ENCODE measurements around the gene GTPBP8. TPM values are rescaled to one million over a fixed set of nuclear protein-coding genes. Genes with fewer than 3 reads are reported as not detected.

GTPBP8 gene
- total and polyA plus RNA-seq, 2 of the 8 experiments (the other 6 are each of a cell fraction or from before 2014, with no cell fraction given), result 25.8 to 27.6 TPM

DNA sequence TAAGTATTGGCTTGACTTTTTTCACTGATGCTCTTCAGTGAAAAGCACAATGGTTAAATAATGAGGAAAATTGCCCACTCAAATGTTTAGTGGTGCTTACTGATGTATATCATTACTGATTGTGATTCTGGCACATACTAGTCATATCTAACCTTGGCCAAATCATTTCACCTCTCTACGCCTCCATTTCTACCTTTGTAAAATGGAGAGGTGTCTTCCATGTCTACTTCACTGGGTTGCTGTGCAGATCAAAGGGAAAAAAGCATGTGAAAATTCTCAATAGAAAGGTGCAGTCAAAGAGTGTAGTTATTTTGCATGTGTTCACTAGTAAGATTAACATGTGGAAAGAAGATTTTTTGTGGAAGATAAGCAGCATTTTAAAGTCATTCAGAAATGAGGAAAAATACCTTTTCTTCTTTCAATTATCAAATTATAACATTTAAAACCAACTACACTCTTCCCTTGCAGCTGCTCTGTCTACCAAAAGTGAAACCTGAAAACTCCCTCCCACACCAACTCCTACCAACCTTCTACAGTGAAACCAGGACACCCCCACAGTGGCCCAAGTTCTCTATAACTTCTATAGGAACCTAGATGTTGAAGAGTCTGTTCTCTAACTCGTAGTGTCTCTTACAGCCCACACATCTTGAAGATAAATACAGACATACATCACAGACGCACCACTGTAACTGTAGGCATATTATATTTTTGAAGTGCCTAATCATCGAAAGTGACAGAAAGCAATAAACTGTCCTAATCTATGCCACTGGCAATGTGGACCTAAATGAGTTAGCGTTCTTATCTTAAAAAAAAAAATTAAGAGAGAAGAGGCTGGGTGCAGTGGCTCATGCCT lies 17.2 kb upstream of the GTPBP8 start:
- Histone ChIP-seq H3K4me1 (replicated peaks in 1 of 4; ENCODE audit: control insufficient read depth in 3 of 4, insufficient read depth in 4 of 4, low read length in 3 of 4) (no peaks in the 10 kb centered on the region), H3K27me3 (replicated peaks in 1 of 4; ENCODE audit: control insufficient read depth in 3 of 4, extremely low read depth in 1 of 4, insufficient read depth in 3 of 4, low read length in 3 of 4) (no peaks in the 10 kb centered on the region), H3K9ac (replicated peaks in 1 of 4; ENCODE audit: extremely low read depth in 1 of 4, low read depth in 3 of 4, low read length in 3 of 4) (no peak overlapping the region), H3K79me2 (ENCODE audit: control insufficient read depth in 1 of 2, insufficient read depth in 2 of 2, low read length in 2 of 2) (no peaks in the 10 kb centered on the region), H2BK15ac (ENCODE audit: low read length) (no peak overlapping the region), H2BK5ac (ENCODE audit: low read depth, low read length) (no peak overlapping the region), H3K56ac (replicated peaks; ENCODE audit: insufficient read length, low read depth, low read length) (no peak overlapping the region), H2BK120ac (replicated peaks; ENCODE audit: low read depth, low read length) (no peak overlapping the region), H3K23me2 (ENCODE audit: low read depth, low read length) (no peaks in the 10 kb centered on the region), H4K91ac (replicated peaks; ENCODE audit: insufficient read length, low read length) (no peak overlapping the region), H3K79me1 (ENCODE audit: low read depth, low read length) (no peaks in the 10 kb centered on the region), H3K4me3 (ENCODE audit: extremely low read depth in 1 of 4, insufficient read depth in 2 of 4, low read depth in 3 of 4, low read length in 4 of 4) (no peak overlapping the region), H4K20me1 (replicated peaks in 1 of 2; ENCODE audit: control insufficient read depth in 1 of 2, insufficient read depth in 2 of 2, low read length in 2 of 2) (no peaks in the 10 kb centered on the region), H4K8ac (ENCODE audit: extremely low read depth, insufficient read depth, low read length) (no peak overlapping the region), H2BK20ac (ENCODE audit: low read length) (no peak overlapping the region), H3K23ac (ENCODE audit: insufficient read length) (no peak overlapping the region), H3K27ac (ENCODE audit: low read depth, low read length) (no peak overlapping the region), H3K4me2 (ENCODE audit: insufficient read depth in 1 of 2, low read depth in 2 of 2, low read length in 2 of 2) (no peak overlapping the region), H3K14ac (ENCODE audit: insufficient read length) (no peak overlapping the region), H3K4ac (replicated peaks; ENCODE audit: insufficient read length, low read depth, low read length) (no peak overlapping the region), H2BK12ac (ENCODE audit: low read depth, low read length) (no peak overlapping the region), H2AFZ (ENCODE audit: low read length) (no peak overlapping the region), H3K9me3 (ENCODE audit: insufficient read depth in 2 of 2, low read depth in 1 of 2, low read length in 1 of 2) (no peaks in the 10 kb centered on the region), H3K36me3 (ENCODE audit: control insufficient read depth in 2 of 4, insufficient read depth in 4 of 4, low read length in 3 of 4) (no peaks in the 10 kb centered on the region), H2AK5ac (ENCODE audit: low read depth, low read length) (no peak overlapping the region), H3K18ac (ENCODE audit: extremely low read depth, low read length) (no peak overlapping the region), H4K5ac (ENCODE audit: insufficient read length, low read depth, low read length) (no peak overlapping the region)
- CTCF ChIA-PET (ENCODE audit: partially characterized antibody), result interaction anchor here (0.6 to 2.7 kb wide), 6 partner anchors 8 to 713 kb away, joined by 3 to 12 read pairs (median 4); no protein-coding TSS in a partner anchor
- WGBS, 2 experiments (ENCODE audit: extremely low coverage in 1 of 2, insufficient coverage in 1 of 2, insufficient read length in 1 of 2, insufficient replicate concordance in 2 of 2, low coverage in 1 of 2, low lambda C conversion rate in 2 of 2, missing lambda C conversion rate in 1 of 2), result 83% methylated on average over 5 of the region's 5 CpGs; no CpG with 5 or more reads in 1 of the 2 experiments
- DNase-seq (ENCODE audit: low read depth in 1 of 2, low spot score in 2 of 2) (no peak), FAIRE-seq (no peak)
- POLR2A ChIA-PET (ENCODE audit: partially characterized antibody), result interaction anchor here (2.2 kb wide), 1 partner anchor 17 kb away, joined by 7 read pairs; the partner anchor contains the start of gene GTPBP8
- TF ChIP-seq JUND (IDR thresholded peaks at IDR 0.05; ENCODE audit: low read length), result no peak
- no peak for TF ChIP-seq TCF12 (IDR thresholded peaks at IDR 0.05; ENCODE audit: low read depth, low read length)
- TF ChIP-seq BRCA1 (IDR thresholded peaks at IDR 0.05; ENCODE audit: low read depth, low read length), result no peak
- no peak for TF ChIP-seq POLR2A (IDR thresholded peaks at IDR 0.05; ENCODE audit: control extremely low read depth in 1 of 2, low read depth in 2 of 2, low read length in 2 of 2)
- no peak for TF ChIP-seq EP300 (IDR thresholded peaks at IDR 0.05; ENCODE audit: borderline replicate concordance in 1 of 2, low read depth in 2 of 2, low read length in 2 of 2)
- no peak for TF ChIP-seq JUN (IDR thresholded peaks at IDR 0.05; ENCODE audit: low read depth, low read length)
- no peak for TF ChIP-seq CBX8 (IDR thresholded peaks at IDR 0.05; ENCODE audit: borderline replicate concordance, low read depth, low read length)
- TF ChIP-seq GTF2F1 (IDR thresholded peaks at IDR 0.05; ENCODE audit: borderline replicate concordance, low read depth, low read length), result no peak
- no peak for TF ChIP-seq SIN3A (conservative IDR thresholded peaks at IDR 0.05 in 1 of 2, IDR thresholded peaks at IDR 0.05 in 1 of 2; ENCODE audit: low read depth in 1 of 2, low read length in 2 of 2)
- no peak for TF ChIP-seq SP1 (IDR thresholded peaks at IDR 0.05; ENCODE audit: low read depth, low read length)
- no peak for TF ChIP-seq RBBP5 (IDR thresholded peaks at IDR 0.05; ENCODE audit: borderline replicate concordance, low read depth, low read length)
- TF ChIP-seq KDM1A (IDR thresholded peaks at IDR 0.05; ENCODE audit: borderline replicate concordance, low read length), result no peak
